Measurements from ENCODE around the gene VIP. TPM values are rescaled to one million over a fixed set of nuclear protein-coding genes. Genes with fewer than 3 reads are reported as not detected.

VIP gene
- polyA plus RNA-seq, 4 donors, result 6.2 to 125 TPM; not detected in 2

DNA sequence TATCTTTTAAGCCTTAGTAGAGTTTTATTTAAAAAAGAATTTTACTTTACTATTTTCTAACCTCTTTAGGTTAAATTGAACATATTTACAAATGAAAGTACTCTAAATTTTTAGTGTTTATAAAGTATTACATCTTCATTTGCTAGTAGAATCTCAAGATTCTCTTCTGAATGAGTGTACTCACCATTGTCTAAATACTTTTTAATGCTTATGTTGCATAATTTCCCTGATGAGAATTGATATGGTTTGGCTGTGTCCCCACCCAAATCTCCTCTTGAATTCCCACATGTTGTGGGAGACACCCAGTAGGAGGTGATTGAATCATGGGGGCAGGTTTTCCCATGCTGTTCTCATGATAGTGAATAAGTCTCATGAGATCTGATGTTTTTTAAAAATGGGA is 53.6 kb downstream of the VIP start:
- Histone ChIP-seq H3K27me3 (ENCODE audit: control insufficient read depth in 3 of 3, insufficient read depth in 3 of 3, low read length in 3 of 3) (no peaks in the 10 kb centered on the region), H3K27ac (ENCODE audit: low read depth in 1 of 3, low read length in 2 of 3) (no peak overlapping the region), H3K4me1 (ENCODE audit: control insufficient read depth in 3 of 3, insufficient read depth in 2 of 3, low read depth in 1 of 3, low read length in 2 of 3) (no peaks in the 10 kb centered on the region), H3K36me3 (ENCODE audit: control insufficient read depth in 3 of 3, insufficient read depth in 2 of 3, low read depth in 1 of 3, low read length in 3 of 3) (no peaks in the 10 kb centered on the region), H3K4me3 (ENCODE audit: low read depth in 1 of 3, low read length in 3 of 3) (no peak overlapping the region), H3K9me3 (ENCODE audit: control insufficient read depth in 2 of 2, insufficient read depth in 1 of 2, low read depth in 1 of 2, low read length in 1 of 2) (no peaks in the 10 kb centered on the region)
- FAIRE-seq (no peak), DNase-seq (no peak)

Other genes starting within 250 kb of the VIP start
- 10 to 100 TPM in 2 of 4 donors, 1 to 10 TPM in 2; 4.0 to 18.9 (median 9.1) TPM for gene SYNE1, start 113.4 kb upstream of the VIP start, polyA plus RNA-seq
- gene MYCT1, start 52.9 kb upstream of the VIP start, polyA plus RNA-seq, result 10 to 100 TPM in 1 of 4 donors, 1 to 10 TPM in 1, under 1 TPM in 2; 0.45 to 10.3 (median 3.3) TPM
- gene FBXO5, start 232.2 kb downstream of the VIP start, polyA plus RNA-seq, result 10 to 100 TPM in 1 of 4 donors, 1 to 10 TPM in 3; 2.0 to 14.7 (median 4.3) TPM

All from small intestine (tissue), 7 donors.